HS-27A (cell line): ENCODE results near the gene PLEKHA6.

Experiments
- DNase-seq: peaks from one replicate; pipeline ENCODE4 v3.0.0-alpha.2; 2012; ENCODE audit warnings: low read depth, missing footprints

The PLEKHA6 gene

GRCh38 chr1:204359474-204360255 is at the start of gene PLEKHA6:
Gene PLEKHA6 (minus strand): TSS chr1:204359929. CDS start chr1:204273727, 86,202 bp downstream.
- DNase-seq: peak; percentile 19

GRCh38 chr1:204409123-204409522 is 49.4 kb upstream of the PLEKHA6 start:
- DNase-seq: no peak

- no peak for DNase-seq
Observed at GRCh38 chr1:204408602-204409001, 48.9 kb upstream of the PLEKHA6 start.

- no peak for DNase-seq
Observed at GRCh38 chr1:204408074-204408507, 48.4 kb upstream of the PLEKHA6 start.

DNA sequence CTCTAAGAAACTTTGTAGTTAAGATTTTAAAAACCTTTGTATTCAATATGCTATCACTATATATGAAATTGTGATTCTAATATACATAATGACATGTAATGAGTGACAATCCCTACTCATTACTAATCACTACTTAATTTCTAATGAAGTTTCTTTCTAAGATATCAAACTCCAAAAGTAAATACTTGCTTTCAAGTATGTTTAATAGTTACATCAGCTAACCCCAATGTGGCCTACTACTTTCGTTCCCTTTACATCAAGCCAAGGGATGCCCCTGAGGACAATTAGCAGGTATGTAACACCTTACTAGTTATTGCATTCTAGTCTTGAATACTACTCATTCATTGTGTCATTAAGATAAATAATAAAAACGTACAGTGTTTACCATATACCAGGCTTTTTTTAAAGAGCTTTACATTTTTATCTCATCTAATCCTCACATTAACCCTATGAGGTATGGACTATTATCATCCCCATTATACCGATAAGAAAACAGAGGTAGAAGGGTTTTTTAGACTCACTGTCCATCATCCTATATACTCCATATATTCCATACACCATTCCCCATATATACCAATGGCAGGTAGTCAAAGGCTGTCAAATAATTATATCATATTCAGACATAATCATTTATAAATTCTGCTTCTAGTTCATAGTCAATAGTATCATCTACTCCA is 47.7 kb upstream of the PLEKHA6 start:
- DNase-seq: no peak

GRCh38 chr1:204406621-204407020 is 46.9 kb upstream of the PLEKHA6 start:
- no peak for DNase-seq

GRCh38 chr1:204405988-204406387 is 46.3 kb upstream of the PLEKHA6 start:
- no peak for DNase-seq

GRCh38 chr1:204404629-204405028 is 44.9 kb upstream of the PLEKHA6 start:
- no peak for DNase-seq

- DNase-seq: no peak
Observed at GRCh38 chr1:204402391-204402790, 42.7 kb upstream of the PLEKHA6 start.

DNA sequence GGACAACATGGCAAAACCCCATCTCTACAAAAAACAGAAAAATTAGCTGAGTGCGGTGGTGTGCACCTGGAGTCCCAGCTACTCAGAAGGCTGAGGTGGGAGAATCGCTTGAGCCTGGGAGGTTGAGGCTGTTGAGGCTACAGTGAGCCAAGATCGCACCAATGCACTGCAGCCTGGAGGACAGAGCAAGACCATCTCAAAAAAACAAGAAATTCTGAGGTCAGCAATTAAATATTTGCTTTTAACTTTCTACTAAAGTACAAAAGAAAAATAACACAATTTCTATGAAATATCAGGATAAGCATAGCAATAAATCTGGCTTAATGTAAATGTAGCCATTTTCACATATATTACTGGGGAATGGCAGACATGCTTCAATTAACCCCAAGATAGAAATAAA is 42.0 kb upstream of the PLEKHA6 start:
- no peak for DNase-seq

- DNase-seq: no peak
Observed at GRCh38 chr1:204400882-204401510, 41.3 kb upstream of the PLEKHA6 start.

DNA sequence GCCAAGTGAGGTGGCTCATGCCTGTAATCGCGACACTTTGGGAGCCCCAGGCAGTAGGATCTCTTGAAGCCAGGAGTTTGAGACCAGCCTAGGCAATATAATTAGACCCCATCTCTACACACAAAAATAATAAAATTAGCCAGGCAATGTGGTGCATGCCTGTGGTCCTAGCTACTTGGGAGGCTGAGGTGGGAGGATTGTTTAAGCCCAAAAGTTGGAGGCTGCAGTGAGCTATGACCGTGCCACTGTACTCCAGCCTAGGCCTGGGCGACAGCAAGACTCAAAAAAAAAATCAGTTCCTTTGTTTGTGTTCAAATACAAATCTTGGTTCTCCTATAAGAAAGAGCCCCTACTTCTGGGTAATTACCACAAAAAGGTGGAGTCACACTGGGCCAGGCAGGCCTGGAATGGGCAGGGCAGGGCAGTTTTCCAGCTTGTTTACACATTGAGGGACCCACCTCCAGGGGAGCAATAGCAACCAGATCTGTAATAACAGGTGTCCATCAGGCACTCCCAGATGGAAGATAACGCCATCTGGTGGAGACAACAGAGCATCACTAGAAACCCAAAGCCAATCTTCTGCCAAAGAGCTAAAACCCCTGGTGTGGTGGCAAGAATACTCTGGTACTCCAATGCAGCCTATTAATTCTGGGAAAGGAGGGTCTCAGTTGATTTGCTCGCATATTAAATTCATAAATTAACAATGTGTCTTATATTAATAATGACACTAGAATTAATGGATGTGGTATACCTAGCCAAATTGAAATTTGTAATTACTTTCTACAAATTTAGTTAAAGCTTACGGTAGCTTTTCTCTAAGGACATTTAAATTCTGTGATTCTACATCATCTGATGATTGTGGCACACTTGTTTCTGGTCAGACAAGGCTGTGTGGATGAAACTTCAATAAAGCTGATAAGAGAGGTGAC is 38.7 kb upstream of the PLEKHA6 start:
- DNase-seq: peak; percentile 27

- no peak for DNase-seq
Observed at GRCh38 chr1:204396015-204396583, 36.4 kb upstream of the PLEKHA6 start.

GRCh38 chr1:204391629-204392028 is 31.9 kb upstream of the PLEKHA6 start:
- no peak for DNase-seq

GRCh38 chr1:204390751-204391466 is 31.2 kb upstream of the PLEKHA6 start:
- DNase-seq: no peak

DNA sequence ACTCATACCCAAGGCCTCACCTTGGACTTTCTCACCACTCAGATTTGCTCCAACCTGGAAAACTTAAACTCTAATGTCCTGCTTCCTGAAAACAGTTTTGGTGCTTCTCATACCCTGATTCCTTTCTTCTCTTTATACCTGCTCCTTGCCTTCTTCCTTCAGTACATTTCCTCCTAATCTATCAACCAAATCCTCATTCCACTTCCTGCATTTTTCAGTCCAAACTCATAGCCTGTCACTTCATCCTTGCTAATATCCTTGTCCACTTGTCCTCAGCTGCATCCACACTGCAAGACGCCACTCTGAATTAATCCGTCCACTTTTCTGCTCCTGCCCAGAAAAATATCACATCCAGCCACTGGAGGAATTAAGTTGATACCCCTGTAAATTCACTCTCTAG is 26.0 kb upstream of the PLEKHA6 start:
- DNase-seq: no peak

DNA sequence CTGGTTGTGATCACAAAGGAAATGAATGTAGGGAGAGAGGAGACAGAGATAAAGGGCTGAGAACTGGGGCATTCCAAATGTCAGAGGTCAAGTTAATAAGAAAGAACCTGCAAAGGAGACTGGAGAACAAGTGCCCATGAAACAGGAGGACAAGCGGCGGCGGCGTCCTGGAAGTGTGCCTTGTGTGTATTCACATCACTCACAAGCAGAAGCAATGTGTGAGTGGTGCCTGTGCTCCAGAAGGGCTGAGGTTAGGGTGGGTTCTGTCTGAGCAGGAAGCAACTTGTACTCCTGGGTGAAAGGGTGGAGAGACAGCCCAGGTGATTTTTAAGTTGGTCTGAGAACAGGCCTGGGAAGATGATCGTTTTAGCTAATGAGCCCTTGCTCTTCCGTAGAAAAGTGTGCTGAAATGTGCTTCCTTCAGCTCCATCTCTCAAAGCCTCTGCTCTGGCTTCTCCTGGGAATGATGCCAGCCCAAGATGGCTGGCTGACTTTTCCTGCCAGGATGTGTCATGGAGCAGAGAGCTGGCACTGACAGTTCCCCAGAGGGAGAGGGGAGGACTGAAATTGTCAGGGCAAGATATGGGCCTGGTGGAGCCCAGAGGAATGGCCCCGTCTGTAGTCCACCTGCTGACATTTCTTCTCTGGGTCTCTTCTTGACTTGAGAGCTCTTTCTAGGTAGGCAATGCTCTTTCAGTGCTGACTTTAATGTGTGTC is 25.1 kb upstream of the PLEKHA6 start:
- DNase-seq: no peak

DNA sequence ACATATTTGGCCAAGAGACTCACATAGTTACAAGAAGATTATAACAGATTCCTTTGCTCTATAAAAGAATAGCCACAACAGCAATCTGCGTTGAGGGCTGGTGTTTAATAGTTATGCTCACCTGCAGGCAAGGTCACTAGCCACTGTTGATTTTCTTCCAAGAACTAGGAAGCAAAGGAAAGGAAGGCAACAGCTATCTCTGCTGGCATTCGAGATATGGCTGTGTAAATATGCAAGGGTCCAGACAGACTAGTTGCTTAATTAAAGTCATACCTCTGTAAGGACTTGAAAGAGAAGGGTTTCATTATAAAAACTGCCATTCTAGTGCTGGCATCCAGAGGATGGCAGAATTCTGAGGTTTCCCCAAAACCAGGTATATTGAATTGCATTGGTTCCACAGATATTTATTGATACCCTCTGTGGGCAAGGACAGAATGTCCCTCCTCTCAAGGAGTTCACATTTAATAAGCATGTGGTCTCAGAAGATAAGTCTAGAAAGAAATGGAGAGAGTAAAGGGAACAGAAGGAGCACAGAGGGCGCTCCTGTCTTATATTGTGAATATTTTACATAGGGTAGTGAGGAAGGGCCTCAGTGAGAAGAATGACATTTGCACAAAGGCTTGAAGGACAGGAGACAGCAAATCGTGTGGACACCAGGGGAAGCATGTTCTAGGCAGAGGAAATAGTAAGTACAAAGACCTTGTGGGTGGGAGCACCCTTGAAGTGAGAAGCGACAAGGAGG is 23.6 kb upstream of the PLEKHA6 start:
- DNase-seq: no peak

- DNase-seq: no peak
Observed at GRCh38 chr1:204382714-204383083, 23.0 kb upstream of the PLEKHA6 start.
